ENCODE results near the gene EFTUD2. TPM values are rescaled to one million over a fixed set of nuclear protein-coding genes. Genes with fewer than 3 reads are reported as not detected.

EFTUD2 gene
- total and polyA plus RNA-seq, 2 donors from 2014 or later = 37.9 to 98.4 TPM

DNA sequence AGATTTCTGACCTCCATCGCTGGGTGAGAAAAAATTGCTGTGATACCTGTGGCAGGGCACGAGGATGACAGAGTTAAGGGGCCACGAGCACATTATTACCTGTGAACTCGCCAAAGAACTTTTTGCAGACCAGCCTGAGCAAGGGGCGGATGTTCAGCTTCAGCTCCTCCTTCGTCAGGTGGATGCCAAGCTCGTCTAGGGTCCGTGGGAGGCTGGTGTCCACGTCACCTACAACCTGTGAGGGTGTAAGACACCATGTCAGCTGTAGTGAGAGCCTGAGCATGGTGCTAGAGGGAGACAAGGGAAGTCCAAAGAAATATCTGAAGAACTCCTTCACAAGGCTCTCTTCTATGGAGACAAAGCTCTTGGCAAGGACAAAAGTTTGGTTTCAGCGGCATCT is 34.4 kb downstream of the EFTUD2 start:
- Histone ChIP-seq H3K9me3 (ENCODE audit: control insufficient read depth in 2 of 3, insufficient read depth in 1 of 3, low read length in 3 of 3) (no peaks in the 10 kb centered on the region), H3K4me3 (ENCODE audit: low read length in 3 of 3) (no peak overlapping the region), H3K4me1 (ENCODE audit: control insufficient read depth in 2 of 3, insufficient read depth in 2 of 3, low read depth in 1 of 3, low read length in 3 of 3) (no peaks in the 10 kb centered on the region), H3K27ac (ENCODE audit: low read depth in 2 of 2, low read length in 2 of 2) (no peak overlapping the region), H3K27me3 (ENCODE audit: control insufficient read depth, insufficient read depth, low read length) (no peaks in the 10 kb centered on the region), H3K36me3 (ENCODE audit: control insufficient read depth in 2 of 3, insufficient read depth in 3 of 3, low read length in 3 of 3) (peaks cover 10 to 44% (median 41%) of the 10 kb centered on the region in 3 donors), H3K9ac (ENCODE audit: low read length in 3 of 3) (no peak overlapping the region)
- TF ChIP-seq CTCF (IDR thresholded peaks at IDR 0.05; ENCODE audit: borderline replicate concordance, extremely low read depth, insufficient read depth) = no peak
- FAIRE-seq (no peak), DNase-seq (no peak)
- intact Hi-C loops (cut with DNase I) = no loop called here

GRCh38 chr17:44863061-44863918 is 36.0 kb downstream of the EFTUD2 start:
- no peak for DNase-seq
- intact Hi-C loops (cut with DNase I) = no loop called here
- no peak for TF ChIP-seq CTCF (IDR thresholded peaks at IDR 0.05; ENCODE audit: borderline replicate concordance, extremely low read depth, insufficient read depth)
- peaks cover 10 to 52% (median 42%) of the 10 kb centered on the region in 3 donors for H3K36me3 ChIP-seq (ENCODE audit: control insufficient read depth in 2 of 3, insufficient read depth in 3 of 3, low read length in 3 of 3)
- H3K27me3 ChIP-seq (ENCODE audit: control insufficient read depth, insufficient read depth, low read length) = no peaks in the 10 kb centered on the region
- H3K4me1 ChIP-seq (ENCODE audit: control insufficient read depth in 2 of 3, insufficient read depth in 2 of 3, low read depth in 1 of 3, low read length in 3 of 3) = no peaks in the 10 kb centered on the region
- H3K27ac ChIP-seq (ENCODE audit: low read depth in 2 of 2, low read length in 2 of 2) = no peak overlapping the region
- no peak overlapping the region for H3K4me3 ChIP-seq (ENCODE audit: low read length in 3 of 3)
- FAIRE-seq = no peak
- H3K9ac ChIP-seq (ENCODE audit: low read length in 3 of 3) = no peak overlapping the region
- no peaks in the 10 kb centered on the region for H3K9me3 ChIP-seq (ENCODE audit: control insufficient read depth in 2 of 3, insufficient read depth in 1 of 3, low read length in 3 of 3)

DNA sequence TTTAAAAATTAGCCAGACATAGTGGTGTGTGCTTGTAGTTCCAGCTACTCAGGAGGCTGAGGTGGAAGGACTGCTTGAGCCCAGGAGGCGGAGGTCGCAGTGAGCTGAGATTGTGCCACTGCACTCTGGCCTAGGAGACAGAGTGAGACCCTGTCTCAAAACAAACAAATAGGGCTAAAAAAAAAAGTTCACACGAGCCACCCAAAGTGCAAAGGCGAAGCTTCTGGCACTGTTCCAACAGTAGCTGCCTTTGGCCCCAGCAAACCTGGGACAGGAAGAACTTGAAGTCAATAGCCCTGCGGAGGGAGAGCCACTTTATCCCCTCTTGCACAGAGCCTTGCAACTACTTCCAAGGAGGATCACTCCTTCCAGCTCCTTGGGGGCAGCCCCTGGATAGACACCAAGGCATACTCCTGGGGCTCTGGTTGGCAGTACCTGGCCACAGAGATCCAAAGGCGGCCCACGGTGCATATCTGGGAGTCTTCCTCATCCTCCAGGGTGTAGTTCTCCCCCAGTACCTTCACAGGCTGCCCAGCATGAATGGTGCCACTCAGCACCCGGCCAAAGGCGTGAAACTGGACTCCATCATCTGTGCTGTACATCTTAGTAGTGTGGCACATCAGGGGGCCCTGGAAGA is 36.8 kb downstream of the EFTUD2 start:
- H3K4me1 ChIP-seq (ENCODE audit: control insufficient read depth in 2 of 3, insufficient read depth in 2 of 3, low read depth in 1 of 3, low read length in 3 of 3) = no peaks in the 10 kb centered on the region
- H3K27me3 ChIP-seq (ENCODE audit: control insufficient read depth, insufficient read depth, low read length) = no peaks in the 10 kb centered on the region
- no peaks in the 10 kb centered on the region for H3K9me3 ChIP-seq (ENCODE audit: control insufficient read depth in 2 of 3, insufficient read depth in 1 of 3, low read length in 3 of 3)
- FAIRE-seq (no peak), DNase-seq (no peak)
- H3K4me3 ChIP-seq (ENCODE audit: low read length in 3 of 3) = no peak overlapping the region
- no peak overlapping the region for H3K9ac ChIP-seq (ENCODE audit: low read length in 3 of 3)
- no peak overlapping the region for H3K27ac ChIP-seq (ENCODE audit: low read depth in 2 of 2, low read length in 2 of 2)
- no peak for TF ChIP-seq CTCF (IDR thresholded peaks at IDR 0.05; ENCODE audit: borderline replicate concordance, extremely low read depth, insufficient read depth)
- intact Hi-C loops (cut with DNase I) = no loop called here
- peaks cover 10 to 54% (median 40%) of the 10 kb centered on the region in 3 donors for H3K36me3 ChIP-seq (ENCODE audit: control insufficient read depth in 2 of 3, insufficient read depth in 3 of 3, low read length in 3 of 3)

Measured in kidney (tissue), 14 donors.